ENCODE data around the gene MINDY3. TPM values are rescaled to one million over a fixed set of nuclear protein-coding genes. Genes with fewer than 3 reads are reported as not detected.
"Not testable (repeated sequence)": the region's sequence is repeated elsewhere in the genome, so short reads cannot be mapped to it uniquely, and the experiment has no call there.

MINDY3 gene
- total RNA-seq, 1 donor from 2014 or later, result 28.6 TPM

DNA sequence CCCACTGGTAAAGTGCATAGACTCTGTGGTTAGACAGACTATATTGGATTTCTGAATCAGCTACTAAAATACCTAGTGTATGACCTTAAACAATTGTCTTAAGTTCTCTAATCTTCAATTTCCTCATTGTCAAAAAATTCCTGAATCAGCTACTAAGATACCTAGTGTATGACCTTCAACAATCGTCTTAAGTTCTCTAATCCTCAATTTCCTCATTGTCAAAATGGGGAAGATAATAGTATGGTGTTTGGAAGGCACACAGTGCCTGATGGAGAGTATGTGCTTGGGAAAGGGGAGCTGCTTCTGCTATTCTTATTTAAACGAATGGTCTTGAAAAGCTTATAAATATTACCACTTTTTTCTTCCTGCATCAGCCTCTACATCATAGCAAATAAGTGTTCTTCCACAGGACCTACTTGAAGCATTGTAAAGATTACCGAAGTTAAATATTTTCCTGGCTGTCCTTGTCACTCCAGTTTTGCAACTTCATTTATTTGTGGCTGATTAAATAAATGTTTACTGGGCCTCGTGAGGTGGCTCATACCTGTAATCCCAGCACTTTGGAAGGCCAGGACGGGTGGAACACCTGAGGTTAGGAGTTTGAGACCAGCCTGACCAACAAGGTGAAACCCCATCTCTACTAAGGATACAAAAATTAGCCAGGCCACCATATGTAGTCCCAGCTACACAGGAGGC is 76.2 kb downstream of the MINDY3 start:
- peaks cover 35% of the 10 kb centered on the region for H3K36me3 Mint-ChIP-seq
- DNase-seq (ENCODE audit: low spot score in 2 of 2, unreplicated experiment in 2 of 2), result no peak
- no peaks in the 10 kb centered on the region for H3K27me3 Mint-ChIP-seq (ENCODE audit: low read depth)
- H3K4me1 Mint-ChIP-seq, result peaks cover 1% of the 10 kb centered on the region
- TF ChIP-seq, protein P1, sequence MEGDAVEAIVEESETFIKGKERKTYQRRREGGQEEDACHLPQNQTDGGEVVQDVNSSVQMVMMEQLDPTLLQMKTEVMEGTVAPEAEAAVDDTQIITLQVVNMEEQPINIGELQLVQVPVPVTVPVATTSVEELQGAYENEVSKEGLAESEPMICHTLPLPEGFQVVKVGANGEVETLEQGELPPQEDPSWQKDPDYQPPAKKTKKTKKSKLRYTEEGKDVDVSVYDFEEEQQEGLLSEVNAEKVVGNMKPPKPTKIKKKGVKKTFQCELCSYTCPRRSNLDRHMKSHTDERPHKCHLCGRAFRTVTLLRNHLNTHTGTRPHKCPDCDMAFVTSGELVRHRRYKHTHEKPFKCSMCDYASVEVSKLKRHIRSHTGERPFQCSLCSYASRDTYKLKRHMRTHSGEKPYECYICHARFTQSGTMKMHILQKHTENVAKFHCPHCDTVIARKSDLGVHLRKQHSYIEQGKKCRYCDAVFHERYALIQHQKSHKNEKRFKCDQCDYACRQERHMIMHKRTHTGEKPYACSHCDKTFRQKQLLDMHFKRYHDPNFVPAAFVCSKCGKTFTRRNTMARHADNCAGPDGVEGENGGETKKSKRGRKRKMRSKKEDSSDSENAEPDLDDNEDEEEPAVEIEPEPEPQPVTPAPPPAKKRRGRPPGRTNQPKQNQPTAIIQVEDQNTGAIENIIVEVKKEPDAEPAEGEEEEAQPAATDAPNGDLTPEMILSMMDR (IDR thresholded peaks at IDR 0.05; ENCODE audit: unreplicated experiment), result no peak
- no peak overlapping the region for H3K27ac Mint-ChIP-seq
- H3K9me3 Mint-ChIP-seq, result no peaks in the 10 kb centered on the region
- H3K4me3 Mint-ChIP-seq, result no peak overlapping the region

DNA sequence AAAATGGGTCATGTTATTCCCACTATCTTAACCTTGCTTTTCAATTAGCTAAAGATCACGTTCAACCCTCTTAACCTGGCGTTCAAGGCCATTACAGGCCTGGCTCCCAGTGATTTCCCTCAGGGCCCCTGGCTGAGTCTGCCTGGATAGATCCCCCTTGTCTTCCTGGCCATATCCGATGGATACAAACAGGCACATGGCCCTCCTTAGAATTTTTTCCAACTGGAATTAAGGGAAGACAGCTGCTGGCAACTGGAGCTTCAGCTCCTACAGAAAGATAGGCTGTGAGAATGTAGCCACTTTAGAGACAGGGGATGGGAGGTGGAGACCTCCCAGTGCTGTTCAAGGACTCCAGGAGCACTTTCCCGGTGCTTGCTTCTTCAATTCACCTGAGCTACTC is 77.5 kb downstream of the MINDY3 start:
- H3K9me3 Mint-ChIP-seq, result peaks cover 4% of the 10 kb centered on the region
- H3K36me3 Mint-ChIP-seq, result peaks cover 36% of the 10 kb centered on the region
- TF ChIP-seq, protein P1 (IDR thresholded peaks at IDR 0.05; ENCODE audit: unreplicated experiment), result no peak
- H3K27me3 Mint-ChIP-seq (ENCODE audit: low read depth), result no peaks in the 10 kb centered on the region
- no peak overlapping the region for H3K27ac Mint-ChIP-seq
- no peak overlapping the region for H3K4me3 Mint-ChIP-seq
- DNase-seq (ENCODE audit: low spot score in 2 of 2, unreplicated experiment in 2 of 2), result no peak
- H3K4me1 Mint-ChIP-seq, result peaks cover 1% of the 10 kb centered on the region

DNA sequence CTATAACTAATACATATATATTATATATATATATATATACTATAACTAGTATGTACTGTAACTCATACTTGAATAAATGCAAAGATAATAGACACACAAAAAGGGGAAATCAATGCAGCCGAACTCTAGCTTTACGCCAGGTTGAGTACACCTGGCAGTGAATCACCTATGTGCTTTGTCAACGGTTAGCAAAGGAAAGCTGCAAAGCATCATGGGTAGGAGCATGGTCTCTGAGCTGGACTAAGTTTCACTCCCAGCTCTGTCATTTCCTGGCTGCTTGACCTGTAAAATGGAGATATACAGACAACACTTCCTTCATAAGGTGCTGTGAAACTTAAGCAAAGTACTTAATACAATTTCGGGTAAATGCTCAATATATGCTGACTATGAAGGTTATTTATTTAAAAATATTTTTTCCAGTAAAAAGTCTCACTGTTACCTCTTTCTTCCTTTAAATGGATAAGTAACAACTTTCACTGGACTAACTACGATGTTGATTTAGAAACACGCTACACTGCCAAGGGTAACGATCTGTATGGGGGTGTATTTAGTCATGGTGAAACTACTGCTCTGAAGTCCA is 78.8 kb downstream of the MINDY3 start:
- Mint-ChIP-seq H3K4me3 (no peak overlapping the region), H3K27ac (no peak overlapping the region), H3K4me1 (peaks cover 1% of the 10 kb centered on the region), H3K27me3 (ENCODE audit: low read depth) (no peaks in the 10 kb centered on the region), H3K9me3 (peaks cover 16% of the 10 kb centered on the region), H3K36me3 (peaks cover 42% of the 10 kb centered on the region)
- TF ChIP-seq, protein P1 (IDR thresholded peaks at IDR 0.05; ENCODE audit: unreplicated experiment), result no peak
- DNase-seq (ENCODE audit: low spot score in 2 of 2, unreplicated experiment in 2 of 2), result no peak

DNA sequence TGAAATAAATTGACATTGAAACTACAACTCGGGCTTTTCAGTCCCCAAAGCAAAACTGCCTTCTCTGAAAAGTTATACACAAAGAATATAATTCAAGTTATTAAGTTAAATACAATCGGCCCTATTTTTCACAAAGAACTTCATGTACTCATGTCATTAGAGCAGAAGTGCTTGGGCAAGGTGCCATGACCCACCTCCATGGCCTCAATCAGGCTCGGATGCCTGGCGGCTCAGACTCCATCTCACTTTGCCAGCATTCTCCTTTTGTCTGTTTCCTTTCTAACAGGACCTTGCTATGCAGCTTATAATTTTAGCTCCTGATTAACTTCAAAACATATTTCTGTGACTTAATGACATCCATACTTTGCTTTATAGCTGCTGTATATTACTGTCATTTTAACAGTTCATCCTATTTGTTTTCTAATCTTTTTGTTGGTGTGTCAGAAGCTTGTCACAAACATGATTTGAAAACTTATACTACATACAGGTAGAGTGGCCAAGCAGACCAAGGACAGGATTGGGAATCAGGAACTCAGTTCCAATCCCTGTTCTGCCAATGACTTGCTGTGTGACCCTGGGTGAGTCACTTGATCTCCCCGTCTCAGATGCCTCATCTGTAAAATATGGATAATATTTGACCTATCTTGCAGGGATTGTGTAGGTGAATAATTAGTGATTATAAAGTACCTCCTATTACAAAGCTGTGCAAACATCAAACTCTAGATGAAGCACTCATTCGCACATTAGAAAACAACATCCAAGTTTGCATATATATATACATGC is 79.8 kb downstream of the MINDY3 start:
- Mint-ChIP-seq H3K4me3 (no peak overlapping the region), H3K27me3 (ENCODE audit: low read depth) (no peaks in the 10 kb centered on the region), H3K27ac (no peak overlapping the region), H3K36me3 (peaks cover 45% of the 10 kb centered on the region), H3K4me1 (no peaks in the 10 kb centered on the region), H3K9me3 (peaks cover 25% of the 10 kb centered on the region)
- TF ChIP-seq, protein P1 (IDR thresholded peaks at IDR 0.05; ENCODE audit: unreplicated experiment), result no peak
- DNase-seq (ENCODE audit: low spot score in 2 of 2, unreplicated experiment in 2 of 2), result no peak

DNA sequence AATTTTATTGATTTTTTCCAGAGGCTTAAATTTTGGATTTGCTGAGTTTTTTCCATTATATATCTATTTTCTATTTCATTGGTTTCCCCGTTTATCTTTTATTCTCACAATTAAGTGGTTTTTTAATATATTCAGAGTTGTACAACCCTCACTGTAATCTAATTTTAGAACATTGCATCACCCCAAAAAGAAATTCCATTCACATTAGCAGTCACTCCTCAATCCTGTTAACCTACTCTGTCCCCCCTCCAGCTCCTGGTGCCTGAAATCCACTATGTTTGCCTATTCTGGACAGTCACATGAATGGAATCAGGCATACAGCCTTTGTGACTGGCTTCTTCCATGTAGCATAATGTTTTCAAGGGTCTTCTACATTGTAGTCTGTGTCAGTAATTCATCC is 84.8 kb downstream of the MINDY3 start:
- TF ChIP-seq, protein P1 (IDR thresholded peaks at IDR 0.05; ENCODE audit: unreplicated experiment), result no peak
- DNase-seq (ENCODE audit: low spot score in 2 of 2, unreplicated experiment in 2 of 2), result no peak
- Mint-ChIP-seq H3K27me3 (ENCODE audit: low read depth) (no peaks in the 10 kb centered on the region), H3K27ac (no peak overlapping the region), H3K9me3 (peaks cover 41% of the 10 kb centered on the region), H3K4me3 (no peak overlapping the region), H3K4me1 (no peaks in the 10 kb centered on the region), H3K36me3 (peaks cover 35% of the 10 kb centered on the region)

DNA sequence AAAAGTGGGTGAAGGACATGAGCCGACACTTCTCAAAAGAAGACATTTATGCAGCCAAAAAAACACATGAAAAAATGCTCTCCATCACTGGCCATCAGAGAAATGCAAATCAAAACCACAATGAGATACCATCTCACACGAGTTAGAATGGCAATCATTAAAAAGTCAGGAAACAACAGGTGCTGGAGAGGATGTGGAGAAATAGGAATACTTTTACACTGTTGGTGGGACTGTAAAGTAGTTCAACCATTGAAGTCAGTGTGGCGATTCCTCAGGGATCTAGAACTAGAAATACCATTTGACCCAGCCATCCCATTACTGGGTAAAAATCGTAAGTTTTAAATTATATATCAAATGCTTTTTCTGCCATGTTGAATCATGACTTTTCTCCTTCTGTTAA is 85.8 kb downstream of the MINDY3 start:
- not testable (repeated sequence) for DNase-seq (ENCODE audit: low spot score in 2 of 2, unreplicated experiment in 2 of 2); H3K4me3 Mint-ChIP-seq; H3K4me1 Mint-ChIP-seq; H3K27me3 Mint-ChIP-seq (ENCODE audit: low read depth); H3K27ac Mint-ChIP-seq
- Mint-ChIP-seq H3K9me3 (peaks cover 41% of the 10 kb centered on the region), H3K36me3 (peaks cover 33% of the 10 kb centered on the region)
